T-helper 22 cell (primary cell): ENCODE results near the gene SLC38A9.
"Not testable (repeated sequence)": the region's sequence is repeated elsewhere in the genome, so short reads cannot be mapped to it uniquely, and the experiment has no call there.

ENCODE experiments used
- DNase-seq: peaks from one replicate; pipeline ENCODE4 v3.0.0-alpha.2; 2020; ENCODE audit warnings: low read depth

SLC38A9 gene

GRCh38 chr5:55610542-55610941 lies 101.6 kb downstream of the SLC38A9 start:
- no peak for DNase-seq

- DNase-seq: no peak
Measured at GRCh38 chr5:55609413-55609812, 102.7 kb downstream of the SLC38A9 start.

GRCh38 chr5:55608595-55609349 lies 103.4 kb downstream of the SLC38A9 start:
- DNase-seq: no peak

GRCh38 chr5:55607309-55607708 lies 104.8 kb downstream of the SLC38A9 start:
- not testable (repeated sequence) for DNase-seq

GRCh38 chr5:55604611-55605067 lies 107.5 kb downstream of the SLC38A9 start:
- no peak for DNase-seq

- DNase-seq: no peak
Measured at GRCh38 chr5:55603922-55604321, 108.2 kb downstream of the SLC38A9 start.

- DNase-seq: no peak
Measured at GRCh38 chr5:55601628-55602027, 110.5 kb downstream of the SLC38A9 start.

GRCh38 chr5:55601204-55601618 lies 110.9 kb downstream of the SLC38A9 start:
- no peak for DNase-seq

GRCh38 chr5:55600497-55601203 lies 111.5 kb downstream of the SLC38A9 start:
- DNase-seq: no peak

- no peak for DNase-seq
Measured at GRCh38 chr5:55600086-55600485, 112.0 kb downstream of the SLC38A9 start.

GRCh38 chr5:55599148-55600050 lies 112.7 kb downstream of the SLC38A9 start:
- DNase-seq: no peak

- no peak for DNase-seq
Measured at GRCh38 chr5:55597014-55597981, 114.8 kb downstream of the SLC38A9 start.

- no peak for DNase-seq
Measured at GRCh38 chr5:55594671-55595070, 117.5 kb downstream of the SLC38A9 start.

GRCh38 chr5:55593115-55593472 lies 119.0 kb downstream of the SLC38A9 start:
- DNase-seq: no peak

GRCh38 chr5:55592388-55593114 lies 119.6 kb downstream of the SLC38A9 start:
- no peak for DNase-seq

- DNase-seq: no peak
Measured at GRCh38 chr5:55591686-55592085, 120.4 kb downstream of the SLC38A9 start.

GRCh38 chr5:55585206-55585610 lies 126.9 kb downstream of the SLC38A9 start:
- DNase-seq: no peak

GRCh38 chr5:55584398-55585205 lies 127.5 kb downstream of the SLC38A9 start:
- DNase-seq: no peak

GRCh38 chr5:55583578-55583977 lies 128.5 kb downstream of the SLC38A9 start:
- DNase-seq: no peak

- no peak for DNase-seq
Measured at GRCh38 chr5:55582256-55582655, 129.9 kb downstream of the SLC38A9 start.
